ENCODE measurements around the gene RACK1. TPM values are rescaled to one million over a fixed set of nuclear protein-coding genes. Genes with fewer than 3 reads are reported as not detected.
A peak's percentile ranks its signal among the peaks of the same experiment; 100 is the strongest.

RACK1 gene
- total and polyA plus RNA-seq, 2 donors: 2,214 to 4,509 TPM

GRCh38 chr5:181236954-181237641 lies 6.6 kb downstream of the RACK1 start:
- Histone ChIP-seq H3K36me3 (ENCODE audit: control insufficient read depth in 2 of 2, insufficient read depth in 2 of 2, low read length in 1 of 2) (peaks cover 97 to 98% of the 10 kb centered on the region in 2 donors), H3K4me3 (ENCODE audit: low read length in 2 of 2) (no peak overlapping the region), H3K4me1 (ENCODE audit: control insufficient read depth in 2 of 2, insufficient read depth in 2 of 2, low read length in 2 of 2) (peaks cover 9 to 20% of the 10 kb centered on the region in 2 donors), H3K27ac (ENCODE audit: low read depth in 1 of 2, low read length in 1 of 2) (no peak overlapping the region), H3K9me3 (ENCODE audit: control insufficient read depth in 2 of 2, insufficient read depth in 1 of 2, low read length in 1 of 2) (no peaks in the 10 kb centered on the region), H3K27me3 (ENCODE audit: control insufficient read depth in 2 of 2, insufficient read depth in 1 of 2, low read length in 1 of 2) (no peaks in the 10 kb centered on the region)
- DNase-seq (ENCODE audit: low read depth in 6 of 9, low spot score in 9 of 9): no peak
- WGBS: 96% methylated on average over 10 of the region's 10 CpGs

GRCh38 chr5:181236471-181236870 lies 7.2 kb downstream of the RACK1 start:
- Histone ChIP-seq H3K36me3 (ENCODE audit: control insufficient read depth in 2 of 2, insufficient read depth in 2 of 2, low read length in 1 of 2) (peaks cover 93 to 97% of the 10 kb centered on the region in 2 donors), H3K27ac (ENCODE audit: low read depth in 1 of 2, low read length in 1 of 2) (no peak overlapping the region), H3K9me3 (ENCODE audit: control insufficient read depth in 2 of 2, insufficient read depth in 1 of 2, low read length in 1 of 2) (no peaks in the 10 kb centered on the region), H3K4me3 (ENCODE audit: low read length in 2 of 2) (no peak overlapping the region), H3K27me3 (ENCODE audit: control insufficient read depth in 2 of 2, insufficient read depth in 1 of 2, low read length in 1 of 2) (no peaks in the 10 kb centered on the region), H3K4me1 (ENCODE audit: control insufficient read depth in 2 of 2, insufficient read depth in 2 of 2, low read length in 2 of 2) (peaks cover 3 to 17% of the 10 kb centered on the region in 2 donors)
- 96% methylated on average over 6 of the region's 6 CpGs for WGBS
- DNase-seq (ENCODE audit: low read depth in 6 of 9, low spot score in 9 of 9): no peak

GRCh38 chr5:181235689-181236366 lies 7.9 kb downstream of the RACK1 start:
- Histone ChIP-seq H3K4me3 (ENCODE audit: low read length in 2 of 2) (no peak overlapping the region), H3K36me3 (ENCODE audit: control insufficient read depth in 2 of 2, insufficient read depth in 2 of 2, low read length in 1 of 2) (peaks cover 91 to 97% of the 10 kb centered on the region in 2 donors), H3K27me3 (ENCODE audit: control insufficient read depth in 2 of 2, insufficient read depth in 1 of 2, low read length in 1 of 2) (no peaks in the 10 kb centered on the region), H3K9me3 (ENCODE audit: control insufficient read depth in 2 of 2, insufficient read depth in 1 of 2, low read length in 1 of 2) (peaks cover 0 to 2% of the 10 kb centered on the region in 2 donors), H3K4me1 (ENCODE audit: control insufficient read depth in 2 of 2, insufficient read depth in 2 of 2, low read length in 2 of 2) (peaks cover 7 to 17% of the 10 kb centered on the region in 2 donors), H3K27ac (ENCODE audit: low read depth in 1 of 2, low read length in 1 of 2) (peak overlapping the region in 1 of 2 donors; percentile 24)
- 77% methylated on average over 5 of the region's 5 CpGs for WGBS
- no peak for DNase-seq (ENCODE audit: low read depth in 6 of 9, low spot score in 9 of 9)

DNA sequence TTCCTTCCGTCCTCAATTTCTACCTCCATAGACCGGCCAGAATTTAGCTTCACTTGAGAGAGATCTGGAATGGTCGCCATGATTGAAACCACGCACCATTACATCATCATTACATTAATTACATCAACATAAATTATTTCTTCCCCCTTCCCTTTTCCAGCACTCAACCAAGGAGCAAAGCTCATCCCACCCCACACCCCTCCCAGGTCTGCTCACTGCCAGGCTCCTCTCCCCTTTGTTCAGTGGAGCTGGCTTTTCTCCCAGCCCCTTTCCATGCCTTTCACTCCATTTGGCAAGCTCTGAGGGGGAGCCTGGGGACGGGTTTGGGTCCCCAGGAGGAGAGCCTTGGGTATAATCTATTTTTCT lies 8.4 kb downstream of the RACK1 start:
- H3K4me3 ChIP-seq (ENCODE audit: low read length in 2 of 2): no peak overlapping the region
- H3K27me3 ChIP-seq (ENCODE audit: control insufficient read depth in 2 of 2, insufficient read depth in 1 of 2, low read length in 1 of 2): no peaks in the 10 kb centered on the region
- H3K27ac ChIP-seq (ENCODE audit: low read depth in 1 of 2, low read length in 1 of 2): peak overlapping the region in 1 of 2 donors; percentile 24
- H3K4me1 ChIP-seq (ENCODE audit: control insufficient read depth in 2 of 2, insufficient read depth in 2 of 2, low read length in 2 of 2): peaks cover 8 to 23% of the 10 kb centered on the region in 2 donors
- WGBS: 95% methylated on average over 5 of the region's 5 CpGs
- H3K36me3 ChIP-seq (ENCODE audit: control insufficient read depth in 2 of 2, insufficient read depth in 2 of 2, low read length in 1 of 2): peaks cover 87 to 95% of the 10 kb centered on the region in 2 donors
- no peak for DNase-seq (ENCODE audit: low read depth in 6 of 9, low spot score in 9 of 9)
- peaks cover 0 to 2% of the 10 kb centered on the region in 2 donors for H3K9me3 ChIP-seq (ENCODE audit: control insufficient read depth in 2 of 2, insufficient read depth in 1 of 2, low read length in 1 of 2)

GRCh38 chr5:181234455-181235306 lies 9.0 kb downstream of the RACK1 start:
- H3K36me3 ChIP-seq (ENCODE audit: control insufficient read depth in 2 of 2, insufficient read depth in 2 of 2, low read length in 1 of 2): peaks cover 81 to 89% of the 10 kb centered on the region in 2 donors
- H3K4me3 ChIP-seq (ENCODE audit: low read length in 2 of 2): no peak overlapping the region
- H3K4me1 ChIP-seq (ENCODE audit: control insufficient read depth in 2 of 2, insufficient read depth in 2 of 2, low read length in 2 of 2): peaks cover 11 to 29% of the 10 kb centered on the region in 2 donors
- H3K27ac ChIP-seq (ENCODE audit: low read depth in 1 of 2, low read length in 1 of 2): peak overlapping the region in 1 of 2 donors; percentile 20
- H3K9me3 ChIP-seq (ENCODE audit: control insufficient read depth in 2 of 2, insufficient read depth in 1 of 2, low read length in 1 of 2): peaks cover 0 to 2% of the 10 kb centered on the region in 2 donors
- no peak for DNase-seq (ENCODE audit: low read depth in 6 of 9, low spot score in 9 of 9)
- H3K27me3 ChIP-seq (ENCODE audit: control insufficient read depth in 2 of 2, insufficient read depth in 1 of 2, low read length in 1 of 2): no peaks in the 10 kb centered on the region
- 98% methylated on average over 22 of the region's 22 CpGs for WGBS

GRCh38 chr5:181233801-181234454 lies 9.8 kb downstream of the RACK1 start:
- Histone ChIP-seq H3K27ac (ENCODE audit: low read depth in 1 of 2, low read length in 1 of 2) (no peak overlapping the region), H3K36me3 (ENCODE audit: control insufficient read depth in 2 of 2, insufficient read depth in 2 of 2, low read length in 1 of 2) (peaks cover 74 to 81% of the 10 kb centered on the region in 2 donors), H3K9me3 (ENCODE audit: control insufficient read depth in 2 of 2, insufficient read depth in 1 of 2, low read length in 1 of 2) (peaks cover 0 to 2% of the 10 kb centered on the region in 2 donors), H3K27me3 (ENCODE audit: control insufficient read depth in 2 of 2, insufficient read depth in 1 of 2, low read length in 1 of 2) (no peaks in the 10 kb centered on the region), H3K4me1 (ENCODE audit: control insufficient read depth in 2 of 2, insufficient read depth in 2 of 2, low read length in 2 of 2) (peaks cover 19 to 36% of the 10 kb centered on the region in 2 donors), H3K4me3 (ENCODE audit: low read length in 2 of 2) (no peak overlapping the region)
- DNase-seq (ENCODE audit: low read depth in 6 of 9, low spot score in 9 of 9): no peak
- WGBS: 98% methylated on average over 24 of the region's 24 CpGs

DNA sequence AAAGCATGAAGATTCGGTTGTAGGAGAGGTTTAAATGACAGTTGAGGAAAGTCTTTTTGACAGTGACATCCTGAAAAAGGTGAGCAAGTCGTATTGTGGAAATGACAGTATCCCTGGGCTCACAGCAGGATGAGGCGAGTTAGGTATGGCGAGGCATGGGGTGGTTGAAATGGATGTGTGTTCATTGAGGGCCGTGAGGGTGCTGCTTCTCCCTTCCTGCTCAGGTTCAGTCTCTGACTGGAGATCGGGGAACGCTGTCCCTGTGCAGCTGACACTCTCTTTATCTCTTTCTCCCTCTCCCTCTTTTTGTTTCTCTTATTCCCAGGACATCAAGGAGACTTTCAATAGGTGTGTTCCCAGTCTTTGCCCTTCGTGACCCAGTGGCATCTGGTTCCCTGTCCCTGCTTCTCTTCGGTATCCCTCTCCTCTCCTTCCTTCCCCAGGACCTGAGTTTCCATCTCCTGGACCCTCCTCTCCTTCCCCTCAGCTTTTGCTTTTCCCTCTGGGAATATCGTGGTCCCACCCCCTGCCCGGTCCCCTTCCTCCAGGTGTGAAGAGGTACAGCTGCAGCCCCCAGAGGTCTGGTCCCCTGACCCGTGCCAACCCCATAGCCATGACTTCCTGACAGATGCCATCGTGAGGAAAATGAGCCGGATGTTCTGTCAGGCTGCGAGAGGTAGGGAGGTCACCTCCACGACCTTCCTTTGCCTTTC lies 10.5 kb downstream of the RACK1 start:
- Histone ChIP-seq H3K9me3 (ENCODE audit: control insufficient read depth in 2 of 2, insufficient read depth in 1 of 2, low read length in 1 of 2) (peaks cover 0 to 2% of the 10 kb centered on the region in 2 donors), H3K27ac (ENCODE audit: low read depth in 1 of 2, low read length in 1 of 2) (peak overlapping the region in 1 of 2 donors; percentile 97), H3K27me3 (ENCODE audit: control insufficient read depth in 2 of 2, insufficient read depth in 1 of 2, low read length in 1 of 2) (no peaks in the 10 kb centered on the region), H3K36me3 (ENCODE audit: control insufficient read depth in 2 of 2, insufficient read depth in 2 of 2, low read length in 1 of 2) (peaks cover 67 to 74% of the 10 kb centered on the region in 2 donors), H3K4me1 (ENCODE audit: control insufficient read depth in 2 of 2, insufficient read depth in 2 of 2, low read length in 2 of 2) (peaks cover 24 to 41% of the 10 kb centered on the region in 2 donors), H3K4me3 (ENCODE audit: low read length in 2 of 2) (no peak overlapping the region)
- no peak for DNase-seq (ENCODE audit: low read depth in 6 of 9, low spot score in 9 of 9)
- 94% methylated on average over 16 of the region's 16 CpGs for WGBS

DNA sequence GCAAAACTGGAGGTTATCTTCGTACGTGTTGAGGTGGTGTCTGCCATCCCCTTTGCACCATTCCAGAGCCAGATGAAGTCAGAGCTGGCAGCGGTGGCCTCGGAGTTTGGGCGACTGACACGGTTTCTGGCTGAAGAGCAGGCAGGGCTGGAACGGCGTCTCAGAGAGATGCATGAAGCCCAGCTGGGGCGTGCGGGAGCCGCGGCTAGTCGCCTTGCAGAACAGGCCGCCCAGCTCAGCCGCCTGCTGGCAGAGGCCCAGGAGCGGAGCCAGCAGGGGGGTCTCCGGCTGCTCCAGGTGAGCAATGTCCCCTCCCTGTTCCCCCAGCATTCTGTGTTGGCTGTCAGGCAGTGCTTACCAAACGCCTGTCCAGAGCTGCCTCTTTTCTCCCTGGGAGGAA lies 11.1 kb downstream of the RACK1 start:
- no peak overlapping the region for H3K4me3 ChIP-seq (ENCODE audit: low read length in 2 of 2)
- no peak for DNase-seq (ENCODE audit: low read depth in 6 of 9, low spot score in 9 of 9)
- peaks cover 0 to 2% of the 10 kb centered on the region in 2 donors for H3K9me3 ChIP-seq (ENCODE audit: control insufficient read depth in 2 of 2, insufficient read depth in 1 of 2, low read length in 1 of 2)
- WGBS: 89% methylated on average over 18 of the region's 18 CpGs
- peak overlapping the region; percentile 6 to 97 for H3K27ac ChIP-seq (ENCODE audit: low read depth in 1 of 2, low read length in 1 of 2)
- no peaks in the 10 kb centered on the region for H3K27me3 ChIP-seq (ENCODE audit: control insufficient read depth in 2 of 2, insufficient read depth in 1 of 2, low read length in 1 of 2)
- peaks cover 64 to 72% of the 10 kb centered on the region in 2 donors for H3K36me3 ChIP-seq (ENCODE audit: control insufficient read depth in 2 of 2, insufficient read depth in 2 of 2, low read length in 1 of 2)
- peaks cover 24 to 43% of the 10 kb centered on the region in 2 donors for H3K4me1 ChIP-seq (ENCODE audit: control insufficient read depth in 2 of 2, insufficient read depth in 2 of 2, low read length in 2 of 2)

Data from thymus (tissue), 11 donors.